Hindlimb muscle (tissue), 1 donor: ENCODE measurements around the gene EVC. TPM values are rescaled to one million over a fixed set of nuclear protein-coding genes. Genes with fewer than 3 reads are reported as not detected.
"Not testable (repeated sequence)": the region's sequence is repeated elsewhere in the genome, so short reads cannot be mapped to it uniquely, and the experiment has no call there.

Experiments
- DNase-seq: peaks from one replicate; pipeline ENCODE4 v3.0.0-alpha.2; 2013
- polyA plus RNA-seq: library from polyadenylated mRNA; unstranded; fragments of 120-200 nt; gene quantifications from one replicate; pipeline ENCODE4 v1.2.1, GENCODE V29; 2013; ENCODE audit not compliant: insufficient read length

Gene EVC
- polyA plus RNA-seq, 1 donor, result 17.2 TPM

DNA sequence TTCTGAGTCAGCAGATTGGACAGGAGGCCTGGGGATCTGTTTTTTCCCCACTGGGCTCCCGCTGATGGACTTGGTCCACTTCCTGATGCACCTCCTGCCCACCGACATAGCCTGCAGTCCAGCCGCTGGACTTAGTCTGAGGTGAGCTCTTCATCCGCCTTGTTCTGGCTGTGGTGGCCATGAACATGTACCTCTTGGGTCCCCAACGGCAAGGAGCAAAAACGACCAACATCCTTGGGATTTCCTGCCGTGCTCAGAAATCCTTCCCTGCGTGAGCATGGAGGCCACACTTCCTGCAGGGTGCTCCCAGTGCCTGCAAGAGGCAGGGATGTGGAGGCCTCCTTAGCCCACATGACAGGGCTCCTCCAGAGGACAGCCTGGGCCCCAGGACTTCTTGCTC, 105.1 kb downstream of the EVC start:
- no peak for DNase-seq

DNA sequence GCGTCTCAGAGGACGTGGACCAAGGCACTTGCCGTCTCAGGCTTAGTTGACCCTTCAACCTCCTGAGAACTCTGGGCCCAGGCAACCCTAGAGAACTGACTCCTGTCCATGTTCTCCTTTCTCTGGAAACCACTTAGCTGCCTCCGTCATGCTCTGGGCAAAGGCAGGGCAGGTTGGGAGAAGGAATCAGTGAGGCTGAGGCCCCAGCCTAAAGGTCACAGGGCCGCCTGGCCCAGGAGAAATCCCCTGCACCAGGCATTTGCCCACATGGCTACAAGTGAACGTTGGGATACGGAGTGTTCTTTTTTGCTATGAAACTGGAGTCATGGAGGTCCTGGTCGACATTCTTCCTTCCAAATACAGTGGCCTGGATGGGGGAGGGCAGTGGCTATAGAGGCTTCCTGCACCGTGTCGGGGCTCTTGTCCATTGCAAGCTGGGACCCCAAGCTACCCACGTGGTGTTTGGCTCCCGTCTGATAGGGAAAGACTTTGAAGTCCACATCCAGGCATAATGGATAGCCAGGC, 105.9 kb downstream of the EVC start:
- no peak for DNase-seq

DNA sequence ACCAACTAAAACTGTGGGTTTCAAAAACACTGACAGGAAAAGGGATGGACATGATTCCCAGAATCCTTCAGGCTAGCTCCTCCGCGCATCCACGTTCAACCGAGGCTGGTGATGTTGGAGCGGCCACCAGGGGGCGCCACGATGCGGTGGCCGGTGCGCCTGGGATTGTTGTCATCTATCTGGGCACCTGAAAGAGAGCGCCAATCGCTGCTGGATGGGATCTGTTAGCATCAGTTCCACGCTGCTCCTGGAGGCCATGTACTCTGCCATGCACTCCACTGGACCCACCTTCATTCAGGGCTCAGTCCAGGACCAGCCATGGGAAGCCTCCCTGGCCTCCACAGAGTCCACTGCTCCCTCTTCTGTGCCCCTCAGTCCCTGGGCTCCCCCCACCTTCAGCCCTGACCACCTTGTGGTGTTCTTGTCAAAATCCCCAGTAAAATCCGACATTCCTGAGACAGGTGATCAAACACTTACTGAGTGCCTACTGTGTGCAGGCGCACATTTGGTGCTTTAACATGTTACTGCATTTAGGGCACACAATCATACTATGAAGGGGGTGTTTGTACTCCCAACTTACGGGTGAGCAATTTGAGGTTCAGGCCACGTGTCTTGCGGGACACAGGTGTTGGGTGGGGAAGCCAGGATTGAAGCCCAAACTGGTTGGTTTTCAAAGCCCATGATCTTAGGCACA, 110.8 kb downstream of the EVC start:
- no peak for DNase-seq

DNA sequence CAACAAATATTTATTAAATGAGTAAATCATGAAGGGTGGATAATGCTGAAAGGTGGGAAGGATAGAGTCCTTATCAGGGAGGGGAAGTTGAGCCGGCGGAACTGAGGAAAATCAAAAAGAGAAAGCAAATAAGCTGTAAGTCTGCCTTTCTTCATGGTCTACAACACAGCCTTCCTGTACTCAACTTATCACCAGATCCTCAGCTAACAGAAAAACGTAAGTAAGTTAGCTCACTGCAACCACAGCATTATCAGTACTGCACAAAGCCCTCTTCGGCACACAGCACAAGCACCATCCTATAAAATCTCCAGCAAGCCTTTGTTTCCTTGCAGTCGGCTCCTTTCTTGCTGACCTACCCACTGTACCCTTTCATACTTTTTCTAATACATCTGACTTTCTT, 111.6 kb downstream of the EVC start:
- no peak for DNase-seq

DNA sequence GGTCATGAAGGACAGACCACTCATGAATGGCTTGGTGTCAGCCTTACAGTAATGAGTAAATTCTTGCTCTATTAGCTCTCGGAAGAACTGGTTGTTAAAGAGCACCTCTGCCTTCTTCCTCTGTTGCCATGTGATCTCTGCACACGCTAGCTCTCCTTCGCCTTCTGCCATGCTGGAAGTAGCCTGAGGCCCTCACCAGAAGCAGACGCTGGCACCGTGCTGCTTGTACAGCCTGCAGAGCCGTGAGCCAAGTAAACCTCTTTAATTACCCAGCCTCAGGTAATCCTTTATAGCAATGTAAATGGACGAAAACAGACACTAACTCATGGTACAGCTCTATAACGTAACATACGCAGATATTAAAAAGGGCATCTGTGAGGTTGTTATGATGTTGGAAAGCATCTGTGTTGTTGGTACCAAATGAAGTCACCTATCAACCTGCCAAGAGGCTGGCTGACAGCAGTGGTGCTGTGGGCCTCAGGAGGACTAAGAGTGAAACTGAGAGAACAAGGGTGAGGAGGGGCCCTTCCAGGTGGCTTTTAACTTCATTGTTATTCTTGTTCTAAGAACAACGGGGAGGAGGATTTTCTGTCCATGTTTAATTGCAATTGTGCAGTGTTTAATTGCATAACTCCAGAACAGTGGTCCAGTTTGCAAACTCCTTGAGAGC, 112.7 kb downstream of the EVC start:
- no peak for DNase-seq

DNA sequence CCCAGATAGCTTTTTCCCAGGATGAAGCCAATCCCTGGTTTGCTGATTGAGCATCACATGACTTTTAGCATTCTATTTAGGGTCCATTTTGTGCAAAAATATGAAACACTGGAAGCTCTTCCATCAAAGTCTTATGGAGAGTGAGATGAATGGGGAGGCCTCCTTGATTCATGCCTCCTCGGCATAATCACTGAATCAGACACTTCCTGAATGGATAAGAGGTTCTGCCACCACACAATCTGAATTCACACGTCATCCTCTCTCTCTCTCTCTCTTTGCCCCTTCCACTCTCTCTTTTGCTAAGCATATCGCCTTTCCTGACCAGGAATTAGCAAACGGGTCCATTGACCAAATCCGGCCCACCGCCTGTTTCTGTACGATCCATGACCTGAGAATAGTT, 113.2 kb downstream of the EVC start:
- no peak for DNase-seq

DNA sequence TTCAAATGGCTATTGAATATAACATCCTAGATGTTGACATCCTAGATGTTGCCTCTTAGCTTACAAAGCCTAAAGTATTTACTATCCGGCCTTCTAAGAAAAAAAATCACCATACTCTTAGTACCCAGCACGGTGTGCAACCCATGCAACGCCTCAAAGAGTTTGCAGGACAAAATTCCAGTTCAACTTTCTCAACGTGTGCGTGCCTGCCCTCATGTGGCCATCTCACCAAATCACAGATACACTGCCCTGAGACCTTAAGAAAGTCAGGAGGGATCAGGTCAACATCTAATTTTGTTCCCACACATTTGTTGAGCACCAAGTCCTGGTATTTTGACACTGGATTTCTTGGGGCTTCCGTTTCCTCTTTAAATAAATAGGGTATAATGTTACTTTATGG, 113.6 kb downstream of the EVC start:
- no peak for DNase-seq

DNA sequence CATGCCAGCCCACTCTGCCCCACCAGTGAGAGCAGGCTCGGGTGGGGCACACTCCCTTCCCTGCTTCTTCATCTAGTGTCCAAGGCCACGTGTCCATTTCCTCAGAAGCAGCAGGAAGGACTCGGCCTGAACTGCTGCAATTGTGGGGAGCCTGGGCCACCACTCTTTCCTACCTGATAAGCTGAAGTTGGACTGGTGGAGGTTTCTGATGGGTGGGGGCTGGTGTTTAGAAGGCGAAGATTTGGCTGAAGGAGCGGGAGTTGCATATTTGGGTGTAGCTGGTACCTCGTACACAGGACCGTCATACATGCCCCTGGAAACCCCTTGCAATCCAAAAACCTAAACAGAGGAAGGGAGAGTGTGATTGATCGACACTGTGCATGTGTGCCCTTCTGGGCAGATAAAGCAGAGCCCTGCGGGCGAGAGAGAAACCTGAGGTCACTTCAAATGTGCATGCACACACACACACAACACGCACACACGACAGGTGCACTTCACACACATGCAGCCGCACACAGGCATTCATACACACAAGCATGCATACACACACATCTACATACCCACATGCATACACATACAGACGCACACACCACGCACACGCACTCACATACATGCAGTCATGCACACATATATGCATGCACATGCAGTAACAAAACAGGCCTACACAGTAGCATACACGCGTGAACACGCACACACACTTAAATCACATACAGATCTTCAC, 114.5 kb downstream of the EVC start:
- DNase-seq, result no peak

DNA sequence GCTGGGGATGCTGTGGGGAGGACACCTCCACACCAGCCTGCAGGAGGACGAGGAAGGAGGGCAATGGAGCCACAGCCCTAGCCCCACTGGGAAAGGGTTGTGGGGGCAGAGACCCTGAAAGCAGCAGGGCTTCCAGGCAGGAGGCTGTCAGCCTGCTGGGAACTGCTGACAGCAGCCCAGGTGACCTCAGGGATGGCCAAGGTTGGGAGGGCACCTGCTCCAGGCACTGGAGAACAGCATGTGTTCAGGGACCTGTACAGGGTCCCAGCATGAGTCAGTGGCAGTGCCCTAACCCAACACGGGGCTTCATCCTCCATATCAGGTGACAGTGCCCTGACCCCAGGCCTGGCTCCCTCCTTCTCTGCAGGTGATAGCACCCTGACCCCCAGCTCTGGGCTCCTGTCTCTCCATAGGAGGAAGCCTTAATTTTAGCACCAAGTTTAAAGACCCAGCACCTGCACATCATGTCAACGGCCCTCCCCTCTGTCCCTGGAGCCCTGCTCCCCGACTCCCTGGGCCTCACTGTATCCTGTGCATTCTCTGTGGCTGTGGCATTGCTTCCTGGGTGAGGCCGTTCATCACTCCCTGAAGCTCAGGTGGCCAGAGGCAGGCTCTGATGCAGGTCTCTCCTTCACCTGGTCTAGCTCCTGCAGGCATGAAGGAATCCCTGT, 115.6 kb downstream of the EVC start:
- DNase-seq, result no peak

DNA sequence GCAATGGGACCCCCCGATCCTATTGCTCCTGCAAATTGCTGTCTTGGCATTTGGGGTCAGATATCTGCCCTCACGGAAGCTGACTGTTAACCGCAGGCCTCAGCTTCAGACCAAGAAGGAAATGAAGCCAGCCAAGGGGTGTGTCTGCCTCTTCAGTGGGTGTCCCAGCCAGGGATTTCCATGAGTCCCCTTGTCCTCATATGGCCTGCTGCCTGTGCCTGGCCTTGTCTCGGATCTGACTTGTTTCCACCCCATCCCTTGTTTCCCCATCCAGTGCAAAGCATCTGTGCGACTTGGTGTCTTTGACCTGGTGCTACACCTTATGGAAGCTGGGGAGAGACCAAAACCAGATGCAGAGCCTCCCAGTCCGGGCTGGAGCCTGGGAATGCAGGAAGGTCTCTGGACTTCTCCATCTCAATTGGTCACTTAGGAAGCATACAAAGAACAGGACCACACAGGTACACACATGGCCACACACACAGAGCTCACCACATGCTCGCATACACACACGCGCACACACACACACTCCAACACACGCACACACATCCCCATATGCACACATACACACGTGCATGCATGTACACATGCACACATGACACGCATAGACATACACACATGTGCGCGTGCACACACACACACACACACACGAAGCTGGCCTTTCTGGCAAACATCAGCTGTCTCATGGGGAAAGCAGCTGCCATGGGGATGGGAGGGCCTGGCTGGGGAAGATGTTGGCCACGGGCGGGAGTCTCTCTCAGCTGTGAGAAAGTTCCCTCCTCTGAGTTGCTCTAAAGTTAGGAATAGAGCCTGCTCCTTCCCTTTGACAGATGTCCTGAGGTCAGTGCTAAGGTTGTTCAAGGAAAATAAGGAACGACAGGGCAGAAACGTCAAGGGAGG, 116.4 kb downstream of the EVC start:
- DNase-seq, result no peak

DNA sequence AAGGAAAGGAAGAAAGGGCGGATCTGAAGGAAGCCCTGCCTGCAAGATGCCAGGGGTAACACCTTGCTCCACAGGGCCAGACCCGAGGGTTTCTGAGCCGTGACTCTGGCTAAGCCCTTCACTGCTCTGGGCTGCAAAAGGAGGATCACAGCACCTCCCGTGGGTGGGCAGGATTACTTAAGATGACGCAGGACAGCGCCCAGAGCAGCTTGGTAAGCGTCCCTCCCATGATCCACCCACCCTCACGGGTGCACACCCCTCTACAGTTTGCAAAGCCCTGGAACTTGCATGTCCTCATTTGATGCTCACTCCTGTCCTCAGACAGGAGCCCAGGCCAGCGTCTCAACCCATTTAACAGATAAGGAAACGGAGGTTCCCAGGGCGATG, 117.0 kb downstream of the EVC start:
- no peak for DNase-seq

DNA sequence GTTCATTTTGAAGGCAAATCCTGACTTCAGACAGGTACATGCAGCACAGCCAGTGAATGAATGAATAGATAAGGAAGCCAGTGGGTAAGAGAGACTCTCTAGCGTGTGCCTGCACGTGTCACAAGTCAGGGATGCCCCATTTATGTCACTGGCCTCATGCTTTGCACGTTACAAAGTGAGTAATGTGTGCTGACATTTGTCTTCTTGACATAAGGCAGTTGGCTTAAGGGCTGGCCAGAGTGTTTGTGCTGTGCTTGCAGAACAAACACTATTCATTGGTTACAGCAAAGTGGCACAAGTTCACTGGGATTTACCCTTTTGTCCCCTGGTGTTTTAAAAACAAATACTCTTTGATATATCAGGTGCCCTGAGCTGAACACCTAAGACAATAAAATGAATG, 125.9 kb downstream of the EVC start:
- DNase-seq, result no peak

DNA sequence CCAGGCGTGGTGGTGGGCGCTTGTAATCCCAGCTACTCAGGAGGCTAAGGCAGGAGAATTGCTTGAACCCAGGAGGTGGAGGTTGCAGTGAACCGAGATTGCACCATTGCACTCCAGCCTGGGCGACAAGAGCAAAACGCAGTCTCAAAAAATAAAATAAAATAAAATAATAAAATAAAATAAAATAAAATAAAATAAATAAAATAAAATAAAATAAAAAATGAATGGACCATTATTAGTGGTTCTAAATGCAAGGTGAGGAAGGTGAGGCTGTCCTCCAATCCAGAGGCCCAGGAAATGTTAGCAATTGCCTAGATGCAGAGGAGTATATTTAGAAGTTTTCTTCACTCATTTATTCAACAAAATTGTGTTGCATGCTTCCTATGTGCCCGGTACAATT, 126.5 kb downstream of the EVC start:
- not testable (repeated sequence) for DNase-seq

DNA sequence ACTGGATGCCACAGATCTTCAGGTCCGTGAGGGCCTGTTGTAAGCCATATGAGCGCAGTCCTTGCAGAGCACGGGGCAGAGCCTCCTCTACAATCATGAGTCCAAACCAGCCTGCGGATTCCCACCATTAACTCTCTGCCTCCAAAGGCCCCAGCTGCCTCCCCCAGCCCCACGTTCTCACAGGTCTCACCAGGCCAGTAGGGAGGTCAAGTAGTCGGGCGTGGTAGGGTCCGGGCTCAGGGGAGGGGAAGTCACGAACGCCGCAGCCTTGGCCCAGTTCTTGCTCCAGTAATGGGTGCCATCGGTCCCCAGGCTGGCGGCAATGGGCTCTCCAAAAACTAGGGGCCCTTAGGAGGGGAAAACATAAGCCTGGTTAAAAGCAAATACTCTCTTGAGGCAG, 128.3 kb downstream of the EVC start:
- DNase-seq, result no peak

DNA sequence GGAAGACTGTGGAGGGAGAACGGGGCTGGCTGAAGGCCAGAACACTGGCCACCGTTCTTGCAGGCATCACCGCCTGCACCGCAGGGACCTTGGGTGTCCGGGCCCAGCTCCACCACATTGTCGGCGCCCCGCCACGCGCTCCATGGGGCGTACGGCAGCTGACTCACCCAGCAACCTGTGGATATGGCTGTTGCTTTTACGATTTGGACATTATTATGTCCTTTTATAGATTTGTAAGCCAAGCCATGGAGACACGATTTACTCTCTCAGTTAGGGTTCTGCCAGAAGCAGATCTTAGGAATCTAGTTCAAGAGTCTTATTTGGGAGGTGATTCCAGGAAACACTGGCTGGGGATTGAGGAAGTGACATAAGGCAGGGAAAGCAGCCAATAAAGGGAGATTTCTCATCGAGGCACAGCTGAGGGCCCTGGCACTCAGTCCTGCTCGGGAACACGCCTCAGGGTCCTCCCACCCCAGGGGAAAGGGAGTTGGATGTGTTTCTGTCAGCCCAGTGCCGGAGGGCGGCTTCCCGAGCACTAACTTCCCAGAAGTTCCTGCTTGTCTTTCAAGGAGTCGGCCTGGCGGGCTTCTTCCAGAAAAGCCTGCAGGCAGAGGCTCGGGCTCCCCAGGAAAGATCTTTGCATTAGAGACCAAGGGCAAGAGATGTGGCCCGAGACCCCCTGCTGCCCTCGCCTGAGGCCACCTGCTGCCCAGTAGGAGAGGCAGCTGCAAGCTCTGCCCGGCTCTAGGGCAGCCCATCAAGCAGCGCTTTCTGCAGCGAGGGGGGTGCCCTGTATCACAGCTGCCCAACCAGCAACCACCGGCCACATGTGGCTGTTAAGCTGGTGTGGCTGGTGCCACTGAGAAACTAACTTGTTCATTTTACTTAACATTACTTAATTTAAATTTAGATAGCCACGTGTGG, 129.0 kb downstream of the EVC start:
- DNase-seq, result peak; percentile 81

DNA sequence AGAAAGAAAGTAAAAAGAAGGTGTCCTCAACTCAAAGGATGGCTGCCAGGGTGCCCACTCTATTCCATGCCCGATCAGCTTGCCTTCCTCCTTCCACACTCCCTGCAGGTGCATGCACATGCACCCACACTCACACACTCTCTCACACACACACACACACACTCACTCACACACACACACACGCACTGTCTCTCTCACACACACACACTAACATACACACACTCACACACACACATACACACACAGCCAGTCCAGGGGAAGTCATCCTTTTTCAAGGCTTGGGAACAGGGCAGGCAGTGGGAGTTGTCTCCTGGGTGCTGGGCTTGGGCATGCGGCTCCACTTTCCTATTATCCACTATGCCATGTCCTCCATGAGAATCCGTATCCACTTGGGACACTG, 131.5 kb downstream of the EVC start:
- DNase-seq, result no peak

DNA sequence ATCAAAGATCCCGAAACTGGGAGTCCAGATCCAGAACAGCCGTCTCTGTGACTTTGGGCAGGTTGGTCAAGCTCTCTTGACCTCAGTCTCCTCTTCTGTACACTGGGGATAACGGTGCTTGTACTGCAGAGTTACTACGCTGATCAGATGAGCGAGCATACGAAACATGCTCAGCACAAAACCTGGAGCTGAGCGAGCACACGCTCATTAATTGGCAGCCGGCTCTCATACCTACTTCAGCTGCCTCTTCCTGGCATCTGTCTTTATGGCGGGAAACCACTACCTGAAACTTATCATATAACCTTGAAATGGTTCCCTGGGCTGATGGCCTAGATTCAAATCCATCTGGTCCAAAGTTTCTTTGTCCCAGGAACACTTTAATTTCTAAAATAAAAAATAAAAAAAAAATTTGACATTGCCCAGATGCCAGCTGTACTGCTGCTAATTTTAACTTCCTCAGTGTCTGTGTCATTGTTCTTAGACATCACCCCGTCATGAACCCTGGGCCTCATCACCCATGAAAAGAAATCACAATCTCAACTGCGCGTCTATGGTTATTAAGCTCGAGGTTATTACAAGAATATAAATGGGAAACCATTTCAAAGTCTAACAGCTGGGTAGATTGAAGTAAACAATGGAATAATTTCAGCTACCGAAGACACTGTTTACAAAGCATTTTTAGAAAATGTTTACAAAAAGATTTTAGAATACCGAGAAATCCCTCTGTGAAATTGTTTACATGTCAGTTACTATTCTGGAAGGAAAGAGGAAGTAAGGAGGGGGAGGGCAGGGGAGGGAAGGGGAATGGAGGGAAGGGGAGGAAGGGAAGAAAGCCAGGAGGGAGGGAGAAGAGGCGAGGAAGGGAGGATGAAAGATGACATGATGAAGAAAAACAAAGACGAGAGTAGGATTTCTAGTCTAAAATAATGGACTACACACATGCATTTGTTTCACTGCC, 132.9 kb downstream of the EVC start:
- peak; percentile 19 for DNase-seq

DNA sequence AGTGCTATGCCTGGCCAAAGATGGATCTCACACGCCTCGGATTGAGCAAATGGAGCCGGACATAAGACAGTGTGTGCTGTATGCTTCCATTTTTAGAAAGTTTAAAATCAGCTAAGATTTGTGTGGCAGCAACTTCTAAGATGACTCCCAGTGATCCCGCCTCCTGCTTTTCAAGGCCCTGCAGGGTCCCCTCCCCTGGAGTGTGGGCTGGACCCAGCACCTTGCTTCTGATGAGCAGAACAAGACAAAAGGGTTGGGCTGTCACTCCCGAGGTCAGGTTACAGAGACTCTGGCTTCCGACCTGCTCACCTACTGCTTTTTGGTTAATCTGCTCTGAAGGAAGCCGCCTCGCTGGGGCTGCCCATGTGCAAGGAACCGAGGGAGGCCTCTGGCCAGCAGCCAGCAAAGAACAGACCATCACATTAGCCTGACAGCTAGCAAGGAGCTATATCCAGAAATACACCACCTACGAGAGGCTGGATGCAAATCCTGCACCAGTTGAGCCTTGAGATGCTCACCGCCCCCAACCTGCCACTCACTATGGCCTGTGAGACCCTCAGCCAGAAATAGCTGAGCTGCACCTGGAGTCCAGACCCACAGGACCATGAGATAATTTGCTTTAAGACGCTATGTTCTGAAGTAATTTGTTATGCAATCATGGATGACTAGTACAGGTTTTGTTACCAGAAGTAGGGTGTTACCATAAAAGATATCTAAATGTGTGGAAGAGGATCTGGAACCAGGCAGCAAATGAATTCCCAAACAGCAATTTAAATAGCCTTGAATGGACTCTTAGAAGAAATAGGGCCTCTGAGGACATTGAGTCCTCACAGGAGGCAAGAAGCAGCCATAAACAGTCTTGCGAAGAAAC, 134.3 kb downstream of the EVC start:
- DNase-seq, result no peak
